Measurements from ENCODE around the gene AKR1D1.
"Not testable (repeated sequence)": the region's sequence is repeated elsewhere in the genome, so short reads cannot be mapped to it uniquely, and the experiment has no call there.

AKR1D1 gene

GRCh38 chr7:138049505-138050116 lies 26.6 kb upstream of the AKR1D1 start:
- no peaks in the 10 kb centered on the region for H3K9me3 ChIP-seq (replicated peaks; ENCODE audit: low read length)
- no peaks in the 10 kb centered on the region for H3K36me3 ChIP-seq (ENCODE audit: insufficient read depth, low read length)
- no peak overlapping the region for H3K4me2 ChIP-seq (ENCODE audit: low read length)
- H3K27me3 ChIP-seq (ENCODE audit: control insufficient read depth, insufficient read depth, low read length), result peaks cover 4% of the 10 kb centered on the region
- no peaks in the 10 kb centered on the region for H3K4me1 ChIP-seq (ENCODE audit: control insufficient read depth, insufficient read depth, low read length)
- no peak overlapping the region for H3K4me3 ChIP-seq (ENCODE audit: low read length)
- no peak overlapping the region for H3K9ac ChIP-seq (ENCODE audit: low read depth, low read length)

- H3K9ac ChIP-seq (ENCODE audit: low read depth, low read length); H3K4me2 ChIP-seq (ENCODE audit: low read length); H3K9me3 ChIP-seq (replicated peaks; ENCODE audit: low read length); H3K4me3 ChIP-seq (ENCODE audit: low read length); H3K27me3 ChIP-seq (ENCODE audit: control insufficient read depth, insufficient read depth, low read length); H3K4me1 ChIP-seq (ENCODE audit: control insufficient read depth, insufficient read depth, low read length); H3K36me3 ChIP-seq (ENCODE audit: insufficient read depth, low read length): not testable (repeated sequence)
These were observed 24.5 kb upstream of the AKR1D1 start for GRCh38 chr7:138051712-138052247.

- no peaks in the 10 kb centered on the region for H3K9me3 ChIP-seq (replicated peaks; ENCODE audit: low read length)
- no peak overlapping the region for H3K9ac ChIP-seq (ENCODE audit: low read depth, low read length)
- no peaks in the 10 kb centered on the region for H3K36me3 ChIP-seq (ENCODE audit: insufficient read depth, low read length)
- no peaks in the 10 kb centered on the region for H3K27me3 ChIP-seq (ENCODE audit: control insufficient read depth, insufficient read depth, low read length)
- H3K4me1 ChIP-seq (ENCODE audit: control insufficient read depth, insufficient read depth, low read length), result no peaks in the 10 kb centered on the region
- H3K4me2 ChIP-seq (ENCODE audit: low read length), result no peak overlapping the region
- H3K4me3 ChIP-seq (ENCODE audit: low read length), result no peak overlapping the region
These were observed 23.6 kb upstream of the AKR1D1 start for GRCh38 chr7:138052696-138053095.

- H3K36me3 ChIP-seq (ENCODE audit: insufficient read depth, low read length); H3K27me3 ChIP-seq (ENCODE audit: control insufficient read depth, insufficient read depth, low read length); H3K9ac ChIP-seq (ENCODE audit: low read depth, low read length); H3K4me3 ChIP-seq (ENCODE audit: low read length); H3K4me1 ChIP-seq (ENCODE audit: control insufficient read depth, insufficient read depth, low read length); H3K9me3 ChIP-seq (replicated peaks; ENCODE audit: low read length); H3K4me2 ChIP-seq (ENCODE audit: low read length): not testable (repeated sequence)
These were observed 20.6 kb upstream of the AKR1D1 start for GRCh38 chr7:138055698-138056097.

GRCh38 chr7:138063400-138063799 lies 12.9 kb upstream of the AKR1D1 start:
- H3K9me3 ChIP-seq (replicated peaks; ENCODE audit: low read length), result no peaks in the 10 kb centered on the region
- H3K4me1 ChIP-seq (ENCODE audit: control insufficient read depth, insufficient read depth, low read length), result no peaks in the 10 kb centered on the region
- no peak overlapping the region for H3K4me3 ChIP-seq (ENCODE audit: low read length)
- peaks cover 15% of the 10 kb centered on the region for H3K27me3 ChIP-seq (ENCODE audit: control insufficient read depth, insufficient read depth, low read length)
- no peak overlapping the region for H3K9ac ChIP-seq (ENCODE audit: low read depth, low read length)
- H3K36me3 ChIP-seq (ENCODE audit: insufficient read depth, low read length), result no peaks in the 10 kb centered on the region
- H3K4me2 ChIP-seq (ENCODE audit: low read length), result no peak overlapping the region

- Histone ChIP-seq H3K4me3 (ENCODE audit: low read length) (no peak overlapping the region), H3K4me2 (ENCODE audit: low read length) (no peak overlapping the region), H3K36me3 (ENCODE audit: insufficient read depth, low read length) (no peaks in the 10 kb centered on the region), H3K4me1 (ENCODE audit: control insufficient read depth, insufficient read depth, low read length) (no peaks in the 10 kb centered on the region), H3K9me3 (replicated peaks; ENCODE audit: low read length) (no peaks in the 10 kb centered on the region), H3K27me3 (ENCODE audit: control insufficient read depth, insufficient read depth, low read length) (peaks cover 15% of the 10 kb centered on the region), H3K9ac (ENCODE audit: low read depth, low read length) (no peak overlapping the region)
These were observed 11.4 kb upstream of the AKR1D1 start for GRCh38 chr7:138064856-138065357.

- H3K4me3 ChIP-seq (ENCODE audit: low read length), result no peak overlapping the region
- no peaks in the 10 kb centered on the region for H3K36me3 ChIP-seq (ENCODE audit: insufficient read depth, low read length)
- no peak overlapping the region for H3K9ac ChIP-seq (ENCODE audit: low read depth, low read length)
- peaks cover 15% of the 10 kb centered on the region for H3K27me3 ChIP-seq (ENCODE audit: control insufficient read depth, insufficient read depth, low read length)
- H3K4me1 ChIP-seq (ENCODE audit: control insufficient read depth, insufficient read depth, low read length), result no peaks in the 10 kb centered on the region
- H3K9me3 ChIP-seq (replicated peaks; ENCODE audit: low read length), result no peaks in the 10 kb centered on the region
- H3K4me2 ChIP-seq (ENCODE audit: low read length), result no peak overlapping the region
These were observed 10.4 kb upstream of the AKR1D1 start for GRCh38 chr7:138065827-138066226.

- Histone ChIP-seq H3K27me3 (ENCODE audit: control insufficient read depth, insufficient read depth, low read length) (peaks cover 13% of the 10 kb centered on the region), H3K4me2 (ENCODE audit: low read length) (no peak overlapping the region), H3K4me1 (ENCODE audit: control insufficient read depth, insufficient read depth, low read length) (no peaks in the 10 kb centered on the region), H3K36me3 (ENCODE audit: insufficient read depth, low read length) (no peaks in the 10 kb centered on the region), H3K9ac (ENCODE audit: low read depth, low read length) (no peak overlapping the region), H3K9me3 (replicated peaks; ENCODE audit: low read length) (no peaks in the 10 kb centered on the region), H3K4me3 (ENCODE audit: low read length) (no peak overlapping the region)
These were observed 9.3 kb upstream of the AKR1D1 start for GRCh38 chr7:138066954-138067394.

GRCh38 chr7:138067774-138068173 lies 8.5 kb upstream of the AKR1D1 start:
- Histone ChIP-seq H3K9me3 (replicated peaks; ENCODE audit: low read length) (no peaks in the 10 kb centered on the region), H3K9ac (ENCODE audit: low read depth, low read length) (no peak overlapping the region), H3K27me3 (ENCODE audit: control insufficient read depth, insufficient read depth, low read length) (peaks cover 9% of the 10 kb centered on the region), H3K36me3 (ENCODE audit: insufficient read depth, low read length) (no peaks in the 10 kb centered on the region), H3K4me2 (ENCODE audit: low read length) (no peak overlapping the region), H3K4me3 (ENCODE audit: low read length) (no peak overlapping the region), H3K4me1 (ENCODE audit: control insufficient read depth, insufficient read depth, low read length) (no peaks in the 10 kb centered on the region)

- H3K9ac ChIP-seq (ENCODE audit: low read depth, low read length), result no peak overlapping the region
- H3K4me1 ChIP-seq (ENCODE audit: control insufficient read depth, insufficient read depth, low read length), result no peaks in the 10 kb centered on the region
- peaks cover 6% of the 10 kb centered on the region for H3K27me3 ChIP-seq (ENCODE audit: control insufficient read depth, insufficient read depth, low read length)
- no peak overlapping the region for H3K4me3 ChIP-seq (ENCODE audit: low read length)
- H3K9me3 ChIP-seq (replicated peaks; ENCODE audit: low read length), result no peaks in the 10 kb centered on the region
- no peak overlapping the region for H3K4me2 ChIP-seq (ENCODE audit: low read length)
- no peaks in the 10 kb centered on the region for H3K36me3 ChIP-seq (ENCODE audit: insufficient read depth, low read length)
These were observed 5.4 kb upstream of the AKR1D1 start for GRCh38 chr7:138070908-138071307.

- Histone ChIP-seq H3K27me3 (ENCODE audit: control insufficient read depth, insufficient read depth, low read length) (peaks cover 6% of the 10 kb centered on the region), H3K9ac (ENCODE audit: low read depth, low read length) (no peak overlapping the region), H3K4me2 (ENCODE audit: low read length) (no peak overlapping the region), H3K36me3 (ENCODE audit: insufficient read depth, low read length) (no peaks in the 10 kb centered on the region), H3K4me1 (ENCODE audit: control insufficient read depth, insufficient read depth, low read length) (no peaks in the 10 kb centered on the region), H3K4me3 (ENCODE audit: low read length) (no peak overlapping the region), H3K9me3 (replicated peaks; ENCODE audit: low read length) (no peaks in the 10 kb centered on the region)
These were observed 3.5 kb upstream of the AKR1D1 start for GRCh38 chr7:138072726-138073125.

GRCh38 chr7:138074121-138074520 lies 2.1 kb upstream of the AKR1D1 start:
- Histone ChIP-seq H3K27me3 (ENCODE audit: control insufficient read depth, insufficient read depth, low read length) (peaks cover 6% of the 10 kb centered on the region), H3K36me3 (ENCODE audit: insufficient read depth, low read length) (no peaks in the 10 kb centered on the region), H3K9ac (ENCODE audit: low read depth, low read length) (no peak overlapping the region)

More at GRCh38 chr7:138074121-138074520, 2.1 kb upstream of the AKR1D1 start:
- Histone ChIP-seq H3K4me1 (ENCODE audit: control insufficient read depth, insufficient read depth, low read length) (no peaks in the 10 kb centered on the region), H3K9me3 (replicated peaks; ENCODE audit: low read length) (no peaks in the 10 kb centered on the region), H3K4me2 (ENCODE audit: low read length) (no peak overlapping the region), H3K4me3 (ENCODE audit: low read length) (no peak overlapping the region)
